HG03558 (cell line): ENCODE measurements around the gene TCF25.
"Not testable (repeated sequence)": the region's sequence is repeated elsewhere in the genome, so short reads cannot be mapped to it uniquely, and the experiment has no call there.

Experiments used
- ATAC-seq: cut with Tn5 transposase; IDR thresholded peaks from one replicate; pipeline ENCODE4 v1.9.1; 2021; ENCODE audit warnings: moderate number of reproducible peaks; ENCODE audit not compliant: unreplicated experiment; ENCODE audit errors: extremely low read depth

The TCF25 gene, protein sequence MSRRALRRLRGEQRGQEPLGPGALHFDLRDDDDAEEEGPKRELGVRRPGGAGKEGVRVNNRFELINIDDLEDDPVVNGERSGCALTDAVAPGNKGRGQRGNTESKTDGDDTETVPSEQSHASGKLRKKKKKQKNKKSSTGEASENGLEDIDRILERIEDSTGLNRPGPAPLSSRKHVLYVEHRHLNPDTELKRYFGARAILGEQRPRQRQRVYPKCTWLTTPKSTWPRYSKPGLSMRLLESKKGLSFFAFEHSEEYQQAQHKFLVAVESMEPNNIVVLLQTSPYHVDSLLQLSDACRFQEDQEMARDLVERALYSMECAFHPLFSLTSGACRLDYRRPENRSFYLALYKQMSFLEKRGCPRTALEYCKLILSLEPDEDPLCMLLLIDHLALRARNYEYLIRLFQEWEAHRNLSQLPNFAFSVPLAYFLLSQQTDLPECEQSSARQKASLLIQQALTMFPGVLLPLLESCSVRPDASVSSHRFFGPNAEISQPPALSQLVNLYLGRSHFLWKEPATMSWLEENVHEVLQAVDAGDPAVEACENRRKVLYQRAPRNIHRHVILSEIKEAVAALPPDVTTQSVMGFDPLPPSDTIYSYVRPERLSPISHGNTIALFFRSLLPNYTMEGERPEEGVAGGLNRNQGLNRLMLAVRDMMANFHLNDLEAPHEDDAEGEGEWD

DNA sequence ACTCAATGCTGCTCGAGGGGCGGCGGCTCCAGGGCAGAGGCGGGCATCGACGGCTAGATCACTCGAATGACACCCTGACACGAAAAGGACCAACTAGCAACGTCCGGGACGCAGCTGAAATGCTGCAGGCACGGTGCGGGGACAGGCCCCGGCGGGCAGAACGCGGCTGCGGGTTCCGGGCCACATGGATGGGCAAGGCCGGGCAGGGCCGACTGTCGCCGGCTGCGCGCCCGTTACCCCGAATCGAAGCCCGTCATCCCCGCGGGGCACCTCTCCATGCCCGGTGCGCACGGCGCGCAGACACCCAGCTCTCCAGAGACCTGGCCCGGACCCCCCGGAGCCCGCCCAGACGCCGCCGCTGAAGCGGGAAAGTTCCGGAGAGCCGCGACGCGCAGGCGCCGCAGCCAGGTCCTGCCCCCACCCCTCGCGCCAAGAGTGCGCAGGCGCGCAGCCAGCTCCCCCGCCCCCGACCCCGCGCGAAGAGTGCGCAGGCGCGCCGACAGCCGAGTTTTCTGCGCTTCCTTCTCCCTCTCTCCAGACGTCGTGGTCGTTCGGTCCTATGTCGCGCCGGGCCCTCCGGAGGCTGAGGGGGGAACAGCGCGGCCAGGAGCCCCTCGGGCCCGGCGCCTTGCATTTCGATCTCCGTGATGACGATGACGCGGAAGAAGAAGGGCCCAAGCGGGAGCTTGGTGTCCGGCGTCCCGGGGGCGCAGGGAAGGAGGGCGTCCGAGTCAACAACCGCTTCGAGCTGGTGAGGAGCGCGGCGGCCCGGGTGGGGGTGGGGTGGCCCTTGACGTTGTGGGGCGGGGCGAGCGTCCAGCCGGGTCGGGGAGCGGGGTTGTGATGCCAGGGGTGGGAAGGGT, at the start of gene TCF25:
TCF25 (plus strand) TSS at position 484 of the 863 bp plus-strand sequence; CDS start at position 560, 76 bp downstream.
- ATAC-seq, result peak; percentile 32

DNA sequence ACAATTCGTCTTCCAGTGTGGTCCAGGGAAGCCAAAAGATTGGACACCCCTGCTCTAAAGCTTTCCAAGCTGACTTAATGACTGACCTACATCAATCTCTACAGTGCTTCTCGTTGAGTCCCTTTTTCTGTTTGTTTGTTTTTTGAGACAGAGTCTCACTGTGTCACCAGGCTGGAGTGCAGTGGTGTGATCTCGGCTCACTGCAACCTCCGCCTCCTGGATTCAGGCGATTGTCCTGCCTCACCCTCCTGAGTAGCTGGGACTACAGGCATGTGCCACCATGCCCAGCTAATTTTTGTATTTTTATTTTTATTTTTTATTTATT, 49.6 kb upstream of the TCF25 start:
- ATAC-seq, result not testable (repeated sequence)

DNA sequence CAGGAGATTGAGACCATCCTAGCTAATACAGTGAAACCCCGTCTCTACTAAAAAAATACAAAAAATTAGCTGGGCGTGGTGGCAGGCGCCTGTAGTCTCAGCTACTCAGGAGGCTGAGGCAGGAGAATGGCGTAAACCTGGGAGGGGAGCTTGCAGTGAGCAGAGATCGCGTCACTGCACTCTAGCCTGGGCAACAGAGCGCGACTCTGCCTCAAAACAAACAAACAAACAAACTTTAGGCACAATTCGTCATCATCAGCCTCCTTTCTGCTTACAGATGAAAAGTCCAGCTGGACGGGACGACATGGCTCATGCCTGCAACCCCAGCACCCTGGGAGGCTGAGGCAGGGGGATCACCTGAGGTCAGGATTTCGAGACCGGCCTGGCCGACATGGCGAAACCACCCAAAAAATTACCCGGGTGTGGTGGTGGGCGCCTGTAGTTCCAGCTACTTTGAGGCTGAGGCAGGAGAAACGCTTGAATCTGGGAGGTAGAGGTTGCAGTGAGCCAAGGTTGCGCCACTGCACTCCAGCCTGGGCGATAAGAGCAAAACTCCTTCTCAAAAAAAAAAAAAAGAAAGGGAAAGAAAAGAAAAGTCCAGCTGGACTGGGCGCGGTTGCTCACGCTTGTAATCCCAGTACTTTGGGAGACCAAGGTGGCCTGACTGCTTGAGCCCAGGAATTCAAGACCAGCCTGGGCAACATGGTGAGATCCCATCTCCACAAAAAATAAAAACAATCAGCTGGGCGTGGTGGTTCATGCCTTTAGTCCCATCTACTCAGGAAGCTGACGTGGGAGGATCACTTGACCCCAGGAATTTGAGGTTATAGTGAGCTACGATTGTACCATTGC, 46.6 kb upstream of the TCF25 start:
- no peak for ATAC-seq

- no peak for ATAC-seq
These were observed 45.8 kb upstream of the TCF25 start for GRCh38 chr16:89827383-89828198.

DNA sequence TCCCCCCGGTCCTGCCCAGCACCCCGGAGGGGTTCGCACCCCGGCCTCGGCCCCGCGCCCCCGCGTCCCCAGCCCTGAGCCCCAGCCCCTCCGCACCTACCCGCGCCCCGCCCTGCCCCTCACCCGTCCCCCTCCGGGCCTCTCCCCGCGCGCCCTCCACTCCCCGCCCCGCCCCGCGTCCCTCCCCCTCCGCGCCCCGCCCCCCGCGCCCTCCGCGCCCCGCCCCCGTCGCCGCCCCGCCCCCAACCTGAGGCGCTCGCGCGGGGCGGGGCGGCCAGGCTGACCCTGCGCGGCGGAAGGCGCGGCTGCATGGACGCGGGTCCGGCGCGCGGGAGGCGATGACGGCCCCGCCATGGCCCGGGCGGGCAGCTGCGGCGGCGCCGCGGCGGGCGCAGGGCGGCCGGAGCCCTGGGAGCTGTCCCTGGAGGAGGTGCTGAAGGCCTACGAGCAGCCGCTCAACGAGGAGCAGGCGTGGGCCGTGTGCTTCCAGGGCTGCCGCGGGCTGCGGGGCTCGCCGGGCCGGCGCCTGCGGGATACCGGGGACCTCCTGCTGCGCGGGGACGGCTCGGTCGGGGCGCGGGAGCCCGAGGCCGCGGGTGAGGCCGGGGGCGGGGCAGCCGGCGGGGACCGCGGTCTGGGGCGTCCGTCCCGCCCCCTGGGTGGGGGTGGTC, 45.1 kb upstream of the TCF25 start, which contains the start of gene SPIRE2:
SPIRE2 (plus strand) TSS at position 277 of the 671 bp plus-strand sequence; CDS start at position 353, 76 bp downstream.
- ATAC-seq, result no peak

GRCh38 chr16:89828870-89829629, 44.3 kb upstream of the TCF25 start:
- no peak for ATAC-seq

GRCh38 chr16:89829630-89830437, 43.6 kb upstream of the TCF25 start:
- no peak for ATAC-seq

- ATAC-seq, result no peak
These were observed 41.5 kb upstream of the TCF25 start for GRCh38 chr16:89831810-89832328.

- not testable (repeated sequence) for ATAC-seq
These were observed 39.6 kb upstream of the TCF25 start for GRCh38 chr16:89833664-89834363.

GRCh38 chr16:89834813-89835363, 38.5 kb upstream of the TCF25 start:
- ATAC-seq, result not testable (repeated sequence)

- not testable (repeated sequence) for ATAC-seq
These were observed 36.9 kb upstream of the TCF25 start for GRCh38 chr16:89836484-89836883.

DNA sequence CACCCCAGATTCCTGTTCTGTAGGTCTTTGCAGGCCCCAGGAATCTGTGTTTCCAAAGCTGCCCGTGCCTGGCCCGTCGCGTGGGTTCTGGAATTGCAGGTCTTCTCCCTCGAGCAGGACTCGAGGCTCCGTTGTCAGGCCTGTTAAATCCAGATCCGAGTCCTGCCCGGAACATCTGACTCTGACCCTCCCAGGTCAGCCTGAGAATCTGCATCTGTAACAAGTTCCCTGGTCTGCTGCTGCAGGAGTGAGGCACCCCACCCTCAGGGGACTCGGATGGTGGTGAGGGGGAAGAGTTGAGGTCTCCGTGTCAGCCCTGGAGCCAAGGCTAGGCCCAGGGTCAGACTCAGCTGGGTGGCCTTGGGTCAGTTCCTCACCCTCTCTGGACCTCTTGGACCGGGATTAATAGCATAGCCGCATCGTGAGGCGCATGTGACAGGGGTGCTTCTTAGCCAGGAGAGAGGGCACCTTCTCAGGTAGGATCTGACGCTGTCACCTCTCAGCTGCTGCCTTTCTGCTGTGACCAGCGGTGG, 36.3 kb upstream of the TCF25 start:
- no peak for ATAC-seq

DNA sequence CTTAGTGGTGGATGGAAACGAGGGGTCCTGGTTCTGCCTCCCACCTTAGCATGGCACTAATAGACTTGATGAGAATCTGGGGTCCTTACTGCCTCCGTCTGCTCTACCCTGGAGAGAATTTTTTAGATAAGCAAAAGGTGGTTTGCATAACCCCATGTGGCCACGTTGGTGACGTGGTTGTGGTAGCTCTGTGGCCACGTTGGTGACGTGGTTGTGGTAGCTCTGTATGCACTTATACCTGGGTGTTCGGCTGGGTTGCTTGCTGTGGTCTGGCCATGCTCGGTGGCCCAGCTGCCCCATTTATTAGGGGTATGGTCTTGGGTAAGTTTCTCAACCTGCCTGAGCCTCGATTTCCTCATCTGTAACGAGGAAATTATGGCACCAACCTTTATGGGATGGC, 32.1 kb upstream of the TCF25 start:
- no peak for ATAC-seq

DNA sequence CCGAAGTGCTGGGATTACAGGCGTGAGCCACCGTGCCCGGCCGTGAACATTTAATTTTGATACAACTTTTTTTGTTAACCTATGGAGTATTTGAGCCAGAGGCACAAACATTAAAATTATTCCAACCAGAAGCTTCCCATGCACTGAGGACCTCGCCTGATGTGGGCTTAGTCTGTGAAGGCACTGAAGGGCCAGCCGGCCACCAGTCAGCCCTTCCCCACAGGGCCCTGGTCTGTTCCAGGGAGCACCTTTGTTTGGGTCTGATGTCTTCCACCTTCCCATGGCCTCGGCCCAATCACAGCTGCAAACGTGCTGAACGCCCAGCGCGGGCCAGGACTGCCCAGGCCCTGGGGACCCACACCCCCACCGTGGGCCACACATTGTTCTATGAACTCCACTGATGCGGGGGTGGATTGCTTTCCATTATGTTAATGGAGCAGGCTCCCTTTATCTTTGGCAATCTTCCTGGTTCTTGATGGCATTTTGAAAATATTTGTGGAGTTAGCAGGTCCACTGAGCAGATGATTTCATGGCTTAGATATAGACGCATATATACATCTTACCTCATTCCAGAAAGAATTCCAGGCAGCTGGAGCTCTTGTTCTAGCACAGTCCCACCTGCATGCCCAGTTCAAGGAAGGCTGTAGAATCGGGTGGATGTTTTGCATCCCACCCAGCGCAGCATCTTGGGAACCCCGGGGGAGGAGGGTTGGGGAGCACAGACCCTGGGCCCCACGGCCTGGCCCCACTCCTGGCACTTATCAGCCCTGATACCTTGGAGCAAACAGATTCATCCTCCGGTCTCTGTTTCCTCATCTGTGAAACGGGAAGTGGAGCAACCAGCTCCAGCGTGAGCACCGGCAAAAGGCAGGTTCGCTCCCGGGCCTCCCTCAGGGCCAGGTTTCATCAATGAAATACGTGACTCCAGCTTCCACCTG, 30.7 kb upstream of the TCF25 start:
- no peak for ATAC-seq
